ENCODE results near the gene TDRD9.

TDRD9 gene

DNA sequence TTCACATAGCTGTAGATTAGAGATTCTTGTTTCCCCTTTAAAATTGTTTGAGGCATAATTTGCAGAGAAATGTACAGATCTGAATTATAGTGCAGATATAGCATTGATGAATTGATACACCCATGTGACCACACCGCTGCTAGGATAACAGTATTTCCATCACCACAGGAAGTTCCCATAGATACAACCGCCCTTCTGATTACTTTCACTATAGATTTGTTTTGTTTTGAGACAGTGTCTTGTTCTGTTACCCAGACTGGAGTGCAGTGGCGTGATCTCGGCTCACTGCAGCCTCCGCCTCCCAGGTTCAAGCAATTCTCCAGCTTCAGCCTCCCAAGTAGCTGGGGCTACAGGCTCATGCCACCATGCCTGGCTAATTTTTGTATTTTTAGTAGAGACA lies 148.5 kb downstream of the TDRD9 start:
- no peak for DNase-seq

DNA sequence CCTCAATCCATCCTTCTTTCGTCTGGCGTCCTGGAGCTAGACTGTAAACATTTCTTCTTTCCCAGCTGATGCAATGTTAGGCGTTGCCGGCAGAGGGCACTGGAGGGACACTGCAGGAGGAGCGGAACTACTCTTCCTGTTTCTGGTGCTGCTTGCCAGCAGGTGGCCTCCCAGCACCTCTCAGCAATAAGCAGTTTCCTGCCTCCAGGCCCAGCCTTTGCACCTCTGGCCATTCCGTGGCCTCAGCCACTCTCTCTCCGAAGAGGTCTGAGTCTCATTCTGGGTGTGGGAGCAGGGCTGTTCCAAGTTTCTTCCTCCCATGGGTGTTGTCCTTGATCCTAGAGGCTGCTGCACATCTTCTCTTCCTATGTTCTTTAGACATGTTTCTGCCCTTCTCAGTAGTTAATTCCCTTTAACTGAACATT lies 149.8 kb downstream of the TDRD9 start:
- DNase-seq: peak; percentile 73 to 91

DNA sequence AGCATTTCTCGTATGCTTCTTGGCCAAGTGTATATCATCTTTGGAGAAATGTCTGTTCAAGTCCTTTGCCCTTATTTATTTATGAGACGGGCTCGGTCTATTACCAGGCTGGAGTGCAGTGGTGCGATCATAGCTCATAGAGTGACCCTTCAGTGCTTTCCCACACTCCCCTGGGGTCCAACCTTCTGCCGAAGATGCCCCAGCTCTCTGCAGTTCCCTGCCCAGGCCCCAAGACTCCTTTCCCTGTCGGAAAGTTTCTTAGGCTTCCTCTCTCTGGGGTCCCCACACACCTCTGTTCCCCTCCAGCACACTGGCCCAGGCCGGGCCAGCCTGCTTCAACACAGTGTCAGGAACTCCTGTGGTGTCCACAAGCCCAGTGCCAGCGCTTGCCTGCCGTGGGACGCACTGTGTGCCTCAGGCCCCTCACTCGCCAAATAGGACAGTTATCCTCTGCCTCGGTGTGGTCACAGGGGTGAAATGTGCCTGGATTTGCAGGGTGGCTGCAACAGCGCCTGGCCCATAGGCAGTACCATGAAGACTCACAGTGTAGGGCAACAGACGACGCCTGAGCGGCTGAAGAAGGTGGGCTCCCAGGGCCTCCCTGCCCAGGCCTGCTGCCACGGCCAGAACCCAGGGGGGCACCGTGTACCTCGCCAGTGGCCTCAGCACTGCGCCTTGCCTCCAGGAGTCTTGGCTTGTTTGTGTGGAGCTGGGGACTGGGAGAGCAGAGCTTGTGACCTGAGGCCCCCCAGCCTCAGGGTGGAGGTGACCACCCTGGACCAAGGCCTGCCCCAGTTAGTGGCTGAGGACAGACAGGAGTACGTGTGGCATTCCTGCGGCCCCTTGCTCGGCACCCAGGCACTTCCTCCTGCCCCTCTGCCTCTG lies 152.4 kb downstream of the TDRD9 start:
- DNase-seq: no peak

DNA sequence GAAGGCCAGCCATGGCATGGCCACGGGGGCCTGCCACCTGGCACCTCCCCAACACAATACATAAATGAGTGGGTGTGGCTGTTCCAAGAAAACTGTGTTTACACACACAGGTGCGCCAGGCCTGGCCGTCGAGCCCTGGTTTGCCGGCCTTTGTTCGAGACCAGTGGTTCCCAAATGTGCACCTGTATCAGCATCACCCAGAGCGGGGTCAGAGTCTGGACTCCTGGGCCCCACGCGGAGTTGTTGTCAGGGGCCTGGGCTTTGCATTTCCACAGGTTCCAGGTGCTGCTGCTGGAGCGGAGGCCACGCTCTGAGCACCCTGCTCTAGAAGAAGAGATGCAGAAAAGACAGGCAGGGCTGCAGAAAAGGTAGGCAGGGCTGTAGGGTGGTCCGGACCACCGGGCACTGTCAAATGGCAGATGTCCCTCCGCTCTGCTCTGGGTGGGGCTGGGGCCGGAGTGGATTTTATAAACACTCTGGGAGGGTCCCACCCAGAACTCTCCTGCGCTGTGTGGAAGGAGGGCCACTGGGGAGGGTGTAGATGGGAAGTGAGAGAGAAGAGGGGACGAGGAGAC lies 153.1 kb downstream of the TDRD9 start:
- no peak for DNase-seq

DNA sequence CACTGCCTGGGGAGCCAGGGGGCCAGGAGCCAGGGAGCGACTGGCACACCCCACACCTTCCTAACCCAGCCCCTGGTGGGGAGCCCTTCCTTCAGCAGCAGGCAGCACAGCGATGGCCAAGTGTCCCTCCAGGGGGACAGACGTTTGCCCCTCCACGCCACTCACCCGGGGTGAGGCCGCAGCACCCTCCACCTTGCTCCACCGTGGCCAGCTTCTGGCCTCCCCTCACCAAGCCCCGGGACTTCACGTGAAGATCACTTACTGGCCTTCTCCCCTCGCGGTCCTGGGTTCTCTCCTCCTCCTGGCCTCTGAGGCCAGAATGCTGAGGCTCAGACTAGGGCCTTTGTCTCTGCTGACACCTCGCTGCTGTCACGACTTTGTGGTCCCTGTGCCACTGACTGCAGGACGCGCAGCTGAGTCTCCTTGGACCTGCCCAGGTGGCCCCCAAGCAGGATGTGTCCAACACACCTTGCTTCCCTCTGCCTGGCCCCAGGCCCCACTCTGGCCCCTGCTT lies 153.8 kb downstream of the TDRD9 start:
- no peak for DNase-seq

DNA sequence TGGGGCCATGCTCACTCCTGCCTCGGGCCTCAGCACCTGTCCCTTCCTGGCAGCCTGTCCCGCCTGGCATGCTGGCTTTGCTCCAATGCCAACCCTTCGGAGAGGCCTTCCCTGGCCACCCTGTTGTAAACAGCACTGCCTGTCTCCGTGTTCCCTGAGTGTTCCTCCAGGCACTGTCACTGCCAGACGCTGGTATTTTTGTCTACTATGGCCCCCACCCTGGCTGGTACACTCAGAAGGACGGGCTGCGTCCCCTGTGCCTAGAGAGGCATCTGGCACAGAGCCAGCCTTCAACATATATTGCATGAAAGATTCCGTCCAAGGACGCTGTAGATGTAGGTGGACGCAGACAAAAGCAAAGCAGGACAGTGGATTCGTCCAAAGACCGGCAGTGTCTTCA lies 154.6 kb downstream of the TDRD9 start:
- DNase-seq: no peak

DNA sequence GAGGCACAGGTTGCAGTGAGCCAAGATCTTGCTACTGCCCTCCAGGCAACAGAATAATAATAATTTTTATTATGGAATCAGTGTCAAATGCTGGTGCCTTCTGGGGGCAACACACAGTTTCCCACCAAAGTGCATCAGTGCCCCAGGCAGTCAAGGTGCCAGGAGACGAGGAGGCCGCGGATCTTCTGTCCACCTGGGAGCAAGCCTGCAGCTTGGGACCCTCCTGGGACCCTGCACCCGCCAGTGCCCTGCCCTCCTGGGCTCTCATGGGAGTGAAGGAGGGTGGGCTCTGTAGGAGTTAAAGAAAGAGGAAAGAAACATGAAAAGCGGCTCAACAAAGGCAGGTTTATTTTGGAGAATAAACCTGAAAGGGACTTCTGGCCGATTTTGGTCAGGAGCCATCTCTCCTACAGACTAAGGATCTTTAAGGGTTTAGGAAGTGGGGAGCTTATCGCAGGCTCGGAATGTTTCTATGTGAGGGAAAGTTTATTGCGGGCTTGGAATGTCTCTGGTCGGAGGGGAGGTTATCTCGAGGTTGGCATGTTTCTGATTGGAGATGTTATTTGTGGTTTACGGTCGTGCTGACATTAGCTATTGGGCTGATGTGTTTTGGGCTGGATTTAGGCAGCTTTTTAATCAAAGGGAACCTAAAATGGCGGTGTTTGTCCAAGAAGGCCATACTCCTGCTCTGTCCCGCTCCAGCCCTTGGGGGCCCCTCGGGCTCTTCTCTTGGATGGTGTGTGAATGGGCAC lies 156.2 kb downstream of the TDRD9 start:
- DNase-seq: no peak

DNA sequence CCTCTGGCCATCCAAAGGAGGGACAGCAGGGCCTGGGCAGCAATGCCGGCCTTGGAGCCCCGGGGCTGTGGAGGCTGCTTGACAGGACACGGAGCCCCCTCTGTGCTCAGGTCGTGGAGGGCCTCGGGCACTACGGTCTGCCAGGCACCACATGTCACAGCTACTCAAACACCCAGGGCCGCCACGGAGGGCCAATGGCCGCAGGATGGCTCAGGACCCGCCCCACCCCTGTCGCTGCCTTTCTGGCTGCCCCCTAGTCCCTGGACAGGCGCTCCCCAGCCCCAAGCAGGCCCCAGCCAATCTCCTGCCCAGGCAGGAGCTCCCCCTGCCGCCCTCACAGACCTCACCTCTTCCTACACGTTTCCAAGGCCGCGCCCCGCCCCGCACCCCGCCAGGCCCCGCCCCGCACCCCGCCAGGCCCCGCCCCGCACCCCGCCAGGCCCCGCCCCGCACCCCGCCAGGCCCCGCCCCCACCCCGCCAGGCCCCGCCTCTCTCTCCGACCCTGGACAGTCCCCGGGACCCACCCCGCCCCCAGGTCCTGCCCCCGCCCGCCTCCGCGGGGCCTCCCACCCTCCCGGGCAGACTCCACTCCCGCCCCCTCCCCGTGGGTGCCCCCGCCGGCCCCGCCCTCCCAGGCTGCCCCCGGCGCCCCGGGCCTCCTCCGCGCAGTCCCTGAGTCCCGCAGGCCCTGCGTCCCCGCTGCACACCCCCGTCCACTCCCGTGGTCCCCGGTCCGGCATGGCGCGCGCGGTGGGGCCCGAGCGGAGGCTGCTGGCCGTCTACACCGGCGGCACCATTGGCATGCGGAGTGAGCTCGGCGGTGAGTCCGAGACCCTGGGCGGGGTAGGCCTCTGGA lies 157.0 kb downstream of the TDRD9 start, which contains the start of gene ASPG:
TSS of gene ASPG (plus strand) at position 669 of the 857 bp plus-strand sequence. CDS start at position 740, 71 bp downstream.
- no peak for DNase-seq

DNA sequence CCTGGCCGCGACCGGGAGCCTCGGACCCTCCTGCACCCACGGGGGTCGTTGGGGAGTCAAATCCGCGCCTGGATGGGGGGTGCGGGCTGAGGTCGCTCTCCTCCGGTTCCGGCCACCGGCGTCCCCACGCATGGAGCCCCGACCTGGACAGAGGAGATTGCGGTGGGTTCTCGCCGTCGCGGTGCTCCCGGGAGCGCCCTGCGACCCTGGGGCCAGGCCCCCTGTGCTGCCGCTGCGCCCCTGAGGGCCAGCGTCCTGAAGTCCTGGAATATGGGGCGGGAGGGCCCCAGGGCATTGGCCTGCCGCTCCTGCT lies 157.6 kb downstream of the TDRD9 start:
- no peak for DNase-seq

DNA sequence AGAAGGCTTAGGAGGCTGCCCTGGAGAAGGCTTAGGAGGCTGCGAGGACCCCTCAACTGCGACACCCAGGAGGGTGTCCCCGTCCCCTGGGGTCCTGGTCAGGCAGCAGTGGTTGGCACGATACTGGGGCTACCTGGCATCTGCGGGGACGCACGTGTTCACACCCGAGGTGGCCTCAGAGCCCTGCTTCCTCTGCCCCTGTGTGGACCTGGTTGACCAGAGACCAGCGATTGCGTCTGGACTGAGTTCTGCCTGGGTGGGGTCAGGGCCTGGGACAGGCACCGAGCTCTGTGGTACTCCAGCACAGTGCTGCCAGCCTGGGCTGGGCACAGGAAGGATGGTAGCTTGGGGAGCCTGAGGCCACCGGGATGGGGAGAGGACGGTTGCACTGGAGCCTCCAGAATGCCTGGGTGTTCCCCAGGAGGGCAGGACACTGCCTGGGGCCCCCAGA lies 158.0 kb downstream of the TDRD9 start:
- DNase-seq: no peak

DNA sequence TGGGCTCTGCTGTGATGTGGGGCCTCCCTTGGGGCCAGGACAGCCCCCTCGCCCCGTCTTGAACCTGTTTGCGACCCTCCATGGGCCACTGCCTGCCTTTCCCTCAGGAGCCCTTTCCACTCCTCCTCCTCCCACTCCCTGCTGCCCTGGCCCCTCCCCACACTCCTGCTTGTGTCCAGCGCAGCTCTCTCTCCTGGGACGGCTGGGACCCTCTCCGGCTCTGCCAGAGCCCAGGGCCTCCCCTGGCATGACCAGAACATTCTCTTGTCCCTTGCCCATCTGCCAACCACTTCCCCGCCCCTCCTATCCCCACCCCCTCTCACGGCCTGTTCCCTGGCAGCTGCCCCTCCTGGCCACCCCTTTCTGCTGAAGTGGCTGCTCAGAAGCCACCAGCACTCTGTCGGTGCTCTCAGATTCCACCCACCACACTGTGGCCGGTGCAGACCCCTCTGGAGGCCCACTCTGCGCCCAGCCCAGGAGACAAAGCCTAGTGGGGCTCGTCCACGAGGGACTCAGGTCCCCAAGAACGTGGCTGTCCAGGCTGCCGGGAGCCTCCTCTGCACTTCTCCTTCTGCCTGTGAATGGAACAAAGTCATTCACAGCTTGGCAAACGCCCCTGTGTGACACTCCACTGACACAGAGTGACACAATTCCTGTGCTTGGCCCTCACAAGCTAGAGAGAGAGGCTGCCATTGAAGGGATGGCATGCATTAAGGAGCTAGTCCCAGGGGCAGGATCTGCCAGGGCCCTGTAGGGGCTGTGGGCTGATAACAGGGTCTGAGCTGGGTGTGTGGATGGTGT lies 158.6 kb downstream of the TDRD9 start:
- no peak for DNase-seq

DNA sequence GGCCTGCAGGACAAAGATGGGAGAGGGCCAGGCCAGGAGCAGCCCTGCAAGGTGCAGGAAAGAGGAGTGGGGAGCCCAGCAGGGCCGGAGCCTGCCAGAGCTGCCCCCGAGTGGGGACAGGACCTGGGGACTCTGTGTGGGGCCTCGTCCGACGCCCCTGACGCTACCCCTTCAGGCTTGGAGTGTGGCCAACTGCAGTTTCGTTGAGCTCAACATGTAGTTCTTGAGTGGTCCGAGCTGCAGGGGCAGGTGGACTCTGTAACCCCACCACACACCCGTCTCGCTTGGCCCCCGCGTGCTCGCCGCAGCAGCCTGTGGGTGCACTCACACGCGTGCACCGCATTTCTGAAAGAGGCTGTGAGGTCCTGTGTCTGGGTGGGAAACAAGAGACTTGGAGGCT lies 159.2 kb downstream of the TDRD9 start:
- DNase-seq: no peak

DNA sequence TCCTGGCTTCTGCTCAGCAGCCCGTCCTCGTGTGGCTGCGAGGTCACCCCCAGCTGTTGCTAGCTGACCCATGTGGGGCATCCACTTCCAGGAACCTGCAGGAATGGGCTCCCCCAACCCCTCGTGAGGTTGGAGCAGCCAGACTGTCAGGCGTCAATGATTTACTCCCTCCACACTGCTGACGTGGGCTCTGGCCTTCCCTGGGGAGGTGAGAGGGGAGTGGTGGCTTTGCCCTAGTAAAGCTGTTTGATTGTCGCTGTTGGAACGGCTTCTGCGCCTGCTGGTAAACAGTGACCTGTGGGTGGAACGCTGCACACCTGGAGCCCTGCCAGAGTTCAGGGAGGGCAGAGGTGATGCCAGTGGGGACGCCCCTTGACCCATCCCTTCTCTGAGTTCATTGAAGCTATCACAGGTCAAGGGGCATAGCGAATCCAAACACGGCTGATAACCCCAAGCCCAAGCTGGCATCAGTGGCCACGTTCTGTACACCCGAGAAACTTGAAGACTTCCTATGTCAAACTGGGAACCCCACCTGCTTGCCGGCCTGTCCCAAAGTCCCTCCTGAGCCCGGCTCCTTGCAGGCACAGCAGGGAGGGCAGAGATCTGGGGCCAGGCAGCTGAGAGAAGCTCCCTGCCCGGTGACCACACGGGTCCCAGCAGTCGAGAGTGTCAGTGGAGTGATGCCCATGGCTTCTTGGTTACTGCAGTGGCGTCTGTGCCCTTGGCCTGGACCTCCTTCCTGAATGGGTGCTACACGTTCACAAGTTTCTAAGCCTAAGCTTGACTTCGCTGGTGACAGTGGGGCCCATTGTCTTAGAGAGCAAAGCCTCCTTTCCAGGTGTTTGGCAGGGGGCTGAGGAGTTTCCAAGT lies 160.0 kb downstream of the TDRD9 start:
- DNase-seq: no peak

DNA sequence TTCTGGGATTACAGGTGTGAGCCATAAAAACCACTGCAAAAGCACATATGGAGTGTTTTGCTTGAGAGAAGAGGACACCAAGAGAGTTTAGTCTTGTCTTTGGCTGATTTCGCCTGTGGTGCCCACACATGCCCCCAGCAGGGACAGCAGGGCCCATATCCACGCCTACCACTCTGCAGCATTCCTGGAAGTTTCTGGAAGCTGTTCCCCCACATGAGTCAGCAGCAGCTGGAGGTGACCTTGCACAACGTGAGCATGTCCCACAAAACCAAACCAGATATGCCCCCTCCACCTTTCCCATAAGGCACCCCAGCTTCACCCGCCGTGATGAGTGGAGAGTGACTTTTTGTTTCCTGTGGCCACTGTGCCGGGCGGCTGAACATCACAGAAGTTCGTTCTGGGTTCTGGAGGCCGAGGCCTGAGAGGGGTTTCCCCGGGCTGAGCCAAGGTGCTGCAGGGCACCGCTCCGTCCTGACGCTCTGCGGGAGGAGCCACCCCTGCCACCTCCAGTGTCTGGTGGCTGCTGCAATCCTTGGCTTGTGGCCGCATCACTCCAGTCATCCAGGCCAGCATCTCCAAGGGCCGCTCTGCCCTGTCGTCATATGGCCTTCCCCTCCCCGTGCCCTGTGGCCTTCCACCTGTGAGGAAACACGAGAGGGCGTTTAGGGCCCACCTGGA lies 162.0 kb downstream of the TDRD9 start:
- no peak for DNase-seq

DNA sequence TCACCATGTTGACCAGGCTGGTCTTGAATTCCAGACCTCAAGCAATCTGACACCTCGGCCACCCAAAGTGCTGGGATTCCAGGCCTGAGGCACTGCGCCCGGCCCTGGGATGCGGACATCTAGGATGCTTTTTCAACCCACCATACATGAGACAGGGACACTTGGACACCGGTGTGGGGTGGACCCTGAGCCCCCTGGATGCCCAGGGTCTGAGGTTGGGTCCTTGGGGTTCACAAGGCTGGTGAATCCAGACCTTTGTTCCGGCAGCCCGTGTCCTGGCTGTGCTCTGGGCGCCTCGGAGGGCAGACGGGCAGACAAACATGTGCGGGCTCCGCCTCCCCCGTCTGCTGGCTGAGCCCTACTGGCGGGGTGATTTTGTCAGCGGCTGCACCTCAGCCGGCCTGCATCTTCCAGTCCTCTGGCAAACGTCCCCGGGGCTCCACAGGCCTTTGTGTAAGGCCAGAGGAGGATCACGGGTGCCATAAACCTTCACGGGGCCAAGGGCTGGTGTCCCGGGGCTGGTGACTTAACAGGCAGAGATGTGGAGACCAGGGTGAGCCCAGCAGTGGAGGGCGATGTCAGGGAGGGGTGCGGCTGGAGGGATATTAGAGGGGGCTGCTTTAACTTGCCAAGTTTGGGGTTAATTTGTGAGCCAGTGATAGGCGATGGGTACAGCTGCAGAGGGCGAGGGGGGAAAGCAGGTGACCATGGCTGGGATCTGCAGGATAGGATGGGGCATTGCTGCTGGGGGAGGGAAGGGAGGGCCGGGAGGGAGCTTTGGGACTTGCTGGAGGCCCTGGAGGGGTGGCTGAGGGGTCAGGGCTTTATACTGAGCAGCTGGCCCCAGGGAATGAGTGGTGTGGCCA lies 163.0 kb downstream of the TDRD9 start:
- DNase-seq: no peak

DNA sequence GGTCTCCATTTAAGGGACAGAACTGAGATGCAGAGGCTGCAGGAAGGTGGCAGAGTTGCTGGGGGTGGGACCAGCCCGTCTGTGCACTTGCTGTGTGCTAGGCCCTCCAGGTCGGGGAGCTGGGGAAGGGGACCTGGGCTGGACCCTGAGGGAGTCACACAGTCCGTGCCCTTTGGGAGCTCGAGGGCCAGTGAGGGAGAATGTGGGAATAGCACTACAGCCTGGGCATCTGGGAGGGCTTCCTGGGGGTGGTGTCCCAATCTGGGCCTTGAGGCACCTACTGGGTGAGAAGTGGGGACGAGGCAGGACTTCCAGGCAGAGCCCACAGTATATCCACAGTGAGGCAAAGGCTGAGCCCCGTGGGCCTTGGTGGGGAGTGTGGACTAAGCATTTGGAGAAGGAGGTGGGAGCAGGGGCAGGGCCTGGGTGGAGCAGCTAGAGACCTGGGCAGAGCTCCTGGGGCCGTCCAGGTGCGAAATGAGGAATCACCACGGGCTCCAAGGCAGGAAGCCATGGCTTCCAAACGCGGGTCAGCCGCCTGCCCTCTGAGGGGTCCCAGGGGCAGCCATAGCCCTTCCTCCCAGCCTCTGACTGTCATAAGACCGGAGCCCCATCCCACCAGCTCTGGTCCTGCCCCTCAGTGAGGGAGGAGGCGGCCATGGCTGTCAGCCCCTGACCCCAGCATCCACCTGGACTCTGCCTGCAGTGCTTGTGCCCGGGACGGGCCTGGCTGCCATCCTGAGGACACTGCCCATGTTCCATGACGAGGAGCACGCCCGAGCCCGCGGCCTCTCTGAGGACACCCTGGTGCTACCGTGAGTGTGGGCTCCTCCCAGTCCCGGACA lies 163.9 kb downstream of the TDRD9 start:
- no peak for DNase-seq

DNA sequence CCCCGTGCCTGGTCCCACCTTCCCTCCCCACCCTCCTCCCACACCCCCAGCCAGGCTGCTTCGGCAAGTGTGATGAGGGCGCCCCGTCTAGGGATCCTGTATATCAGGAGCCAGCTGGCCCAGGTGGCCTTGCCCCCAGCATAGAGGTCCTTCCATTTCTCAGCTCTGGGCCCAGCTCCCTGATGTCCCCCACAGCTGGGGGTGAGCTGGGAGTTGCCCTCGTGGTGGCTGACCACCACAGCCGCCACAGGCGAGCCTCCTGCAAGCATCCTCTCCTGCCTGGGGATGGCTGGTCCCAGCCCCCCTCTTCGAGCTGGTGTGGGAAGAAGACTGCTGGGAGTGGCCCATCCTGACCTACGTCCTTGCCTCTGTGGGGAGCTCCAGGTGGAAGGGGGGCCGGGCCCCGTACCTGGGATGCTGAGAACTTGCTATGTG lies 164.7 kb downstream of the TDRD9 start:
- no peak for DNase-seq
